ENCODE measurements around the gene LHX2.

LHX2 gene

GRCh38 chr9:124062172-124062571, 50.6 kb downstream of the LHX2 start:
- no peak for DNase-seq (ENCODE audit: low spot score)

DNA sequence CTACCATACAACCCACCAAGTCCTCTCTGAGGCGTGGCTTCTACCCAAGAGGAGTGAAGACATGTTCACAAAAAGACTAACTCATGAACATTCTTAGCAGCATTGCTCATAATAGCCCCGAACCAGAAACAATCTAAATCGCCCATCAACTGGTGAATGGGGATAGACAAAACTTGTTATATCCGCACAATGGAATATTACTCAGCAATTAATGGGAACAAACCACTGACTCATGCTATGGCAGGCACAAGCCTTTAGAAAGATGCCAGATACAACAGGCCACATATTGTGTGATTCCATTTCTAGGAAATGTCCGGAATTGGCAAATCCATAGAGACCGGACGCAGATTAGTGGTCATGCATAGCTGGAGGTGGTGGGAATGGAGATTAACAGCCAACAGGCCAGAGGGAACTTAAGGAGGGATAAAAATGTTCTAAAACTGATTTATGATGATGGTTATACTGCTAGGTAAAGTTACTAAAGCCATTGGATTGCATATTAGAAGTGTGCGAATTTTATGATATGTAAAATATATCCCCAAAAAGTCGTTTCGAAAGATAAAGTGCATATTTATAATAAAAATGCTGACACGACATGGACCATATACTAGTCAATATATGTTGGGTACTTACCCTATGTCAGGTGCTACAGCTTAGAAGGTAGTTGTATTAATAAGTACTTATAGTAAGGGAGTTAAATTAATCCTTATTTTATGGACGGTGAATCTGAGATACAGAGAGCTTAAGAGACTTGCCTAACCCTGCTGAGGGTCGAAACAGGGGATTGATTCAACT, 55.4 kb downstream of the LHX2 start:
- no peak for DNase-seq (ENCODE audit: low spot score)

- no peak for DNase-seq (ENCODE audit: low spot score)
These were observed 56.7 kb downstream of the LHX2 start for GRCh38 chr9:124068251-124068650.

GRCh38 chr9:124074746-124075145, 63.2 kb downstream of the LHX2 start:
- no peak for DNase-seq (ENCODE audit: low spot score)

- no peak for DNase-seq (ENCODE audit: low spot score)
These were observed 64.2 kb downstream of the LHX2 start for GRCh38 chr9:124075761-124076160.

DNA sequence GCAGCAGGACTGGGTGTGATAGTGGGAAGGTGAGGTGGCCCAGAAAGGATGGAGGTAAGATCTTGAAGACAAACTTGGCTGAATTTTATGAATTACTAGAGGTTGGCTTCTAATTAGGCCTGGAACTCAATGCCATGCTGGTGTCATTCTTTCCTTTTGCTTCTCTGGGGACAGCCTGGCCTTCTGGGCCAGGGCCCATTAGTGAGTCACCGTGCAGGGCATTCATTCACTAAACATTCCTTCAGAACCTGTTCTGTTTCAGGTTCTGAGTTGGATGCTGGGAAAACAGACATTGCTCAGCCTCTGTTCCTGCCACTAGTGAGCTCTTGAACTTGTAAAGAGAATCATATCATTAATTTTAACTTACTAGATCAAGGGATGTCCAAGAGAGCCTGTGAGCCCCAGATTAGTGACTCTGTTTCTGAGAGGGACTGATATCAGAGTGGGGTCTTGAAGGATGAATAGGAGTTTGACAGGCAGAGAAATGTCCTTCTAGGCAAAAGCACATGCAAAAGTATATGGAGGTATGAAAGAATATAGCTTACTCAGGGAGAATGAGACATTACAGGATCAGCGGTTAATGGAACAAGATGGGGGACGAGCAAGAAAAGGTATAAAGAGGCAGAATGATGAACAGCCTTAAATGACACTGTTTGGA, 66.5 kb downstream of the LHX2 start:
- DNase-seq (ENCODE audit: low spot score) = no peak

- no peak for DNase-seq (ENCODE audit: low spot score)
These were observed 67.1 kb downstream of the LHX2 start for GRCh38 chr9:124078641-124079040.

DNA sequence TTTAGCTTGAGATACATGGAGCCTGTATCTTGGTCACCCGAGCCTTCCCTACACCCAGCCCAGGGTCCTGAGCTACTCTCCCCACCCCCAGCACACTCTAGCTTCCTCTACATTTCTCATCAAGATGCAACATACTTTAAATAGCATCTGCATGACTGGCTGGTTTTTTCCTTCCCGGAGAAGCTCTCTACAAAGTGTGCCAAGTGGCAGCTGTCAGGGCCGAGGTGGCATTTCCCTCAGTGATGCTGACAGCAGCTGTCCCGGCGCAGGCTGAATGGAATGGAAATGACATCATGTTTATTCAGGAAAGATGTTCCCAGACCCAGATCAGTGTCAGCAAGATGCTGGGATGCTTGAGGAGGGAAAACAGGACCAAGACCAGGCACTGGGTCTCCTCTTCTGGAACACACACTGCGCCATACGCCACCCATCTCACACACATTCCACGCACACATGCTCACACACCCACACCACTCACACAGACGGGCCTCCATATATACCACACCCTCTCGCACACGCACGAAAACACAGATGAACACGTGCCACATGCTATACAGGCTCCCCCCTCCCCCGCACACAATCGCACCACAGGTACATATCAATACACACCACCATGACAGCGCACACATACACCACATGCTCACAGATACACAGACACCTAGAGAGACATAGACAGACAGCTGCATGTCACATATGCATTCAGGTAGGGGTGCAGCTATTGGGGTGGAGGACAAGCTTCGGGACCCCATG, 67.8 kb downstream of the LHX2 start:
- no peak for DNase-seq (ENCODE audit: low spot score)

- DNase-seq (ENCODE audit: low spot score) = no peak
These were observed 71.1 kb downstream of the LHX2 start for GRCh38 chr9:124082622-124083021.

Data from HuH-7 (cell line).